Inferior parietal cortex (tissue), 1 donor: ENCODE measurements around the gene CHERP.
"Not testable (repeated sequence)": the region's sequence is repeated elsewhere in the genome, so short reads cannot be mapped to it uniquely, and the experiment has no call there.

Experiments used
- DNase-seq: peaks from one replicate; pipeline ENCODE4 v3.0.0-alpha.2; 2016; ENCODE audit errors: extremely low spot score

Gene CHERP

GRCh38 chr19:16520074-16520973, 21.9 kb downstream of the CHERP start:
- DNase-seq: no peak

- no peak for DNase-seq
These were observed 23.0 kb downstream of the CHERP start for GRCh38 chr19:16519230-16519687.

DNA sequence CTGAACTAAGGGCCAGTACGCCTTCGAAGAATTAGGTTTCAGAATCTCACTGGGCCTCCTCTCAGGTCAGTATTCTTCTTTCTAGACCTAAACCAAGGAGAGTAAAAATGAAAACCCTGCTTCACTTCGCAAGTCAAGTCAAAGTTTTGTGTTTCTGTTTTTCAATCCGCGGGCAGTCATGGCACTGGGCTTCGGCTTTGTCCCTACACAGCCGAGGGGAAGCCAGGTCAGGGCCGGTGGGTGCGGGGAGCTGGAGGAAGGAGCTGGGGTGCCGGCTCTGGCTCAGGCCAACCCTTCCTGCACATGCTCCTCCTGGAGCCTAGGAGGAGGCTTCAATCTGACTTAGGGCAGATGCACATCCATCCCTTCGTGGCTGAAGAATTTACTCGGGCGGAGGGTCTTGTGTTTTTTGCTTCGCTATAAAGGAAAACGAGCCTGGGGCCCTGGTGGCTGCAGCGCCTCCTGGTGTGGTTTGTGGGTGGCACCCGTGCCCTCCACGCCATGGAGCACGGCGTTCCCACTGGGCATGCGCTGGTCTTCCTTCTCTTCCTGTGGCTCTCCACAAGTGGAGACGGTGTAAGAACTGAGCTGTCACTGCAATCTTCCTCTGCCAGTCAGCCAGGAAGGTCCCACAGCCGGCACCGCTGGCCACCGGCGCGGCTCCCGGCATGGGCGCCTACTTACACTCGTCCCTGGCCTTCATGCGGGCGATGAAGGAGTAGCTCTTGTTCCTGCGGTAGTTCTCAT, 23.6 kb downstream of the CHERP start:
- no peak for DNase-seq

GRCh38 chr19:16518061-16518460, 24.2 kb downstream of the CHERP start:
- DNase-seq: no peak

DNA sequence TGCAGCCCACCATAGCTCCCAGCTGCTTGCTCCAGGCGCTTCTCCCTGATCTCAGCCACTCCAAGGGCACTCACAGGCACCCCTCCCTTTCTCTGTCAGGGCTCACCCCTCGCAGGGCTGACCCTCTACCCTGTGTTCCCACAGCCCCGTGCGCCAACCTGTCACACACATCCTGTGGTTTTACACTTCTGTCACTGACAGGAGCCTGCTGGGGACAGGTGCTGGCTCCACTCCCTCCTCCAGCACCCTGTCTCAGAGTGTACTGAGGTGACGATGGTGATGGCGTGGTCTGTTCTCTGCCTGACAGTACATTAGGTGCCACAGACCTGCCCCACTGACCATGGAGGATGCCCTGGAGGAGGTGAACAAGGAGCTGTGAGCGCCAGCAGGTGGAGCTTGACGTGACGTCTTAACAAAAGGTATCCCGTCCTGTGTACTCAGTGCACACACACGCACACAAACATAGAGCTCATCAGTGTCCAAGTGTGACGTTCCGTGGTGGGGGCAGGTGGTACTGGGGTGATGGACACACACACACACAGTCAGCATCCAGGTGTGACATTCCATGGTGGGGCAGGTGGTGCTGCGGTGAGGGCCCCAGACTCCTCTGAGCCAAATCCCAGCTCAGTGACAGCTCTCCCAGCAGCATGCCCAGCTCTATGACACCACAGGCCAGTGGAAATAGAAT, 25.2 kb downstream of the CHERP start:
- no peak for DNase-seq

GRCh38 chr19:16516381-16516780, 25.9 kb downstream of the CHERP start:
- DNase-seq: no peak

DNA sequence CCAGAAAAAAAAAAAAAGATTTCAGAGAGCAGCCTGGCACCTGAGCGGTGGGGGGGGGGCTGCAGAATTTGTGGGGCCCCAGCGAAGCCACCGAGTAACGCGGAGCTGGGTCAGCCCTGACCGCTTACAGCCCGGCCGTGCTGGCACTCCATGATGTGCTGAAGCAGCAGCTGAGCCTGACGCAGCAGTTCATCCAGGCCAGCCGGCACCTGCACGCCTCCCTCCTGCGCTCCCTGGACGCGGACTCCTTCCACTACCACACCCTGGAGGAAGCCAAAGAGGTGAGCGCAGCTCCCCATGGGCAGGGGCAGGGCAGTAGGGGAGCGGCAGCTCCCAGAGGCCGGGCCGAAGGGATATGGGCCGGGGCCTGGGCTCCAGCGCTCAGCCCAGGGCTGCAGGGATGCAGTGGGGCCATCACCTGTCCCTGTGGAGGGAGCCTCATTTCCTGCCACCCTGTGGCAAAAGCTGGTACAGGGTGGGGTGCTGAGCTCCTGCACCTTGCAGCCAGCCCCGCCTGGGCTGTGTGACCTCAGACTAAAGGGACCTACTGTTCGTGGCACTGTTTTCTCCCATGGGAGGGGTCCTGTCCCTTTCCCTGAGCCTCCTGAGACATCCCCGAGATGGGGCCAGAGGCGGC, 27.7 kb downstream of the CHERP start:
- DNase-seq: no peak

DNA sequence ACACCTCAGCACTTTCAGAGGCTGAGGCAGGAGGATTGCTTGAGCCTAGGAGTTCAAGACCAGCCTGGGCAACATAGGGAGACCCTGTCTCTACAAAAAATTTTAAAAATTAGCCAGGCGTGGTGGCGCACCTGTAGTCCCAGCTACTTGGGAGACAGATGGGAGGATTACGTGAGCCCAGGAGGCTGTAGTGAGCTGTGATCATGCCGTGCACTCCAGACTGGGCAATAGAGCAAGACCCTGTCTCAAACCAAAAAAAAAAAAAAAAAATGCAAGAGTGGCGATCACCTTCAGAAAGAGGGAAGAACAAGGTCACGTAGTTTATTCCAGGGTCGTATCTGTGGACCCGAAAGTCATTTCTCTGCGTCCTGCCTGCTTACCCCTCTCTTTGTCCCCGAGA, 29.6 kb downstream of the CHERP start:
- not testable (repeated sequence) for DNase-seq

GRCh38 chr19:16509141-16510061, 32.8 kb downstream of the CHERP start:
- peak; percentile 66 for DNase-seq

- DNase-seq: no peak
These were observed 33.7 kb downstream of the CHERP start for GRCh38 chr19:16508546-16508945.

- no peak for DNase-seq
These were observed 35.3 kb downstream of the CHERP start for GRCh38 chr19:16506961-16507360.

GRCh38 chr19:16506161-16506560, 36.1 kb downstream of the CHERP start:
- DNase-seq: not testable (repeated sequence)

- DNase-seq: no peak
These were observed 38.0 kb downstream of the CHERP start for GRCh38 chr19:16504271-16504670.

GRCh38 chr19:16497837-16498236, 44.4 kb downstream of the CHERP start:
- DNase-seq: no peak

DNA sequence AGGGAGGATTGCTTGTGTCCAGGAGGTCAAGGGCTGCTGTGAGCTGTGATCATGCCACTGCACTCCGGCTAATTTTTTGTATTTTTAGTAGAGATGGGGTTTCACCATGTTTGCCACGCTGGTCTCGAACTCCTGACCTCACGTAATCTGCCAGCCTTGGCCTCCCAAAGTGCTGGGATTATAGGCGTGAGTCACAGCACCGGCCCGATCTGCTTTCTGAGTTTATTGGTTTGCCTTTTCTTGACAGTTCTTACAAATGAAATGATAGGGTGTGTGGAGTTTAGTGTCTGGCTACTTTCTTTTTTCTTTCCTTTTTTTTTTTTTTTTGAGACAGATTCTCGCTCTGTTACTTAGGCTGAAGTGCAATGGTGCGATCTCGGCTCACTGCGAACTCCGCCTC, 45.2 kb downstream of the CHERP start:
- DNase-seq: no peak

- DNase-seq: peak; percentile 31
These were observed 45.6 kb downstream of the CHERP start for GRCh38 chr19:16496613-16496983.

GRCh38 chr19:16495982-16496612, 46.1 kb downstream of the CHERP start, which contains the start of the genes C19orf44 and CALR3:
Gene C19orf44, plus strand, starts transcription at chr19:16496394. Its CDS starts 4,399 bp downstream, at chr19:16500793.
Gene CALR3, minus strand, starts transcription at chr19:16496167. Its CDS starts 38 bp downstream, at chr19:16496129.
- DNase-seq: peak; percentile 99

GRCh38 chr19:16486476-16486875, 55.8 kb downstream of the CHERP start:
- not testable (repeated sequence) for DNase-seq

DNA sequence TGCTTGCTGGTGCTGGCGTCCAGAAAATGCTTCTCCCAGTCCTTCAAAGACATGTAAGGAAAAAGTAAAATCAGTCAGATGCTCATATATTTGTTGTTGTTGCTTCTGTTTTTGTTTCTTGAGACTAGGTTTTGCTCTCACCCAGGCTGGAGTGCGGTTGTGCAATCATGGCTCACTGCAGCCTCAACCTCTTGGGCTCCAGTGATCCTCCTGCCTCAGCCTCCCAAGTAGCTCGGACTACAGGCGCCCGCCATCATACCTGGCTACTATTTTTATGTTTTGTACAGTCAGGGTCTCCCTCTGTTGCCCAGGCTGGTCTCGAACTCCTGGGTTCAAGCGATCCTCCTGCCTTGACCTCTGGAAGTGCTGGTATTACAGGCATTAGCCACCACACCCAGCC, 59.5 kb downstream of the CHERP start:
- no peak for DNase-seq

GRCh38 chr19:16477311-16477710, 64.9 kb downstream of the CHERP start:
- DNase-seq: no peak
